HG02981 (cell line): ENCODE measurements around the gene HUS1.
"Not testable (repeated sequence)": the region's sequence is repeated elsewhere in the genome, so short reads cannot be mapped to it uniquely, and the experiment has no call there.

Source experiments
- ATAC-seq: cut with Tn5 transposase; IDR thresholded peaks from one replicate; pipeline ENCODE4 v1.9.1; 2021; ENCODE audit warnings: mild to moderate bottlenecking, moderate library complexity; ENCODE audit not compliant: unreplicated experiment

HUS1 gene

DNA sequence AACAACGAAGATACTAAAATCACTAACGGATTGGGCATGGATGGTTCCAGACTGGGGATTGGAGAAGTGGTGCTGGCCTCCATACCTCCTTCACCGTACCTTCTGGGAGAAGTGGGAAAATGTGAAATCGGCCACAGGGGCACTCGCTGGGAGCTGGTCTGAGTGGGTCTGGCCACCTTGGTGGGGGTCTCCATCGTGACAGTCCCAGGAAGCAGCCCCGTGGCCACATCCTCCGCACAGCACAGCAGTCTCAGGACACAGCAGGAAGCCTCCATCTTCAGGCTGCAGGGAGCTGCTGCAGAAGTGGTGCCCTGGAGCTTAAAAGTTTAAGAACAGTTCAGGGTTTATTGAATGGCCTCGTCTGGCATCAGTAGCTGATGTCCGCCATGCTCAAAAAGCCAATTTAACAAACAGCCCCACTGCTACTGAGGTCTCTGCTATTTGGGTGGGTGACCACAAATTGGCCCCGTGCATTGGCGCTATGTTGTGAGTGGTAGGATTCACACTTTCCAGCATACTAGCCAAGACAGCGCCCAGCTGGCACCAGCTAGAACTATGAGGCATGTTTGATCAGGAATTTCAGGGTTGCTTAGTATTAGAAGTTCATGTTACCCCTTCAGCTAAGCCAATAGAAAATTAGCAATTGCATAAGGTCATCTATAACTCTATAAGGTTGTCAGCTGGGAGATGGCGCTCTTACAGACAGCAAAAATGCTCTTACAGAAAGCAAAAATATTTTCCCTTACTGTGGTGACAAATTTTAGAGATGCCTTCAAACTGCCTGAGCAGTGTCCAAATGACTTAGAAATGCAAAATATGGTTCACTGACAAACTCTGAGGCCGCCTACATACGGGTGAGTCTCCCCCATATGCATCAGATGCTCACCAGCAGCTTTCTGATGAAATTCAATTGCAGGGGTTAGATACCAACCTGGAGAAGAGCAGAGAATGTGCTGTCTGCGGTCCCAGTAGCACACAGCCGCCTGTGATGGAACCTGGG, 48.1 kb downstream of the HUS1 start:
- ATAC-seq, result no peak

DNA sequence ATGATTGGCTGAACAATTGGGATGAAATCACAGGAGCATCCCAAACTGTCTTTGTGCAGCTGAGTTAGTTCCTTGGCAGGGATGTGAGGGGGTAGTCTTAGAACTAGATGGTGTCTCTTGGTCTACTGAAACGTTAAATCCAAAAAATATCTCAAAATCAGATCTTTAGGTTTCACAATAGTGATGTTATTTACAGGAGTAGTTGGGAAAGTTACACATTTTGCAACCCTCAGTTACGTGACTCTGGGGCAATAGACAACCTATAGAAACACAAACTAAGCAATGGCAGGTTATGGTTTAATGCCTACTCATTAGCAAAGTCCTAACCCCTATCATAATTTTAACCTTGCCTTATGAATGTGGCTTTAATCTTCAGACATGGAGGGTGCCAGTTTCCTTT, 55.1 kb downstream of the HUS1 start:
- ATAC-seq, result no peak

DNA sequence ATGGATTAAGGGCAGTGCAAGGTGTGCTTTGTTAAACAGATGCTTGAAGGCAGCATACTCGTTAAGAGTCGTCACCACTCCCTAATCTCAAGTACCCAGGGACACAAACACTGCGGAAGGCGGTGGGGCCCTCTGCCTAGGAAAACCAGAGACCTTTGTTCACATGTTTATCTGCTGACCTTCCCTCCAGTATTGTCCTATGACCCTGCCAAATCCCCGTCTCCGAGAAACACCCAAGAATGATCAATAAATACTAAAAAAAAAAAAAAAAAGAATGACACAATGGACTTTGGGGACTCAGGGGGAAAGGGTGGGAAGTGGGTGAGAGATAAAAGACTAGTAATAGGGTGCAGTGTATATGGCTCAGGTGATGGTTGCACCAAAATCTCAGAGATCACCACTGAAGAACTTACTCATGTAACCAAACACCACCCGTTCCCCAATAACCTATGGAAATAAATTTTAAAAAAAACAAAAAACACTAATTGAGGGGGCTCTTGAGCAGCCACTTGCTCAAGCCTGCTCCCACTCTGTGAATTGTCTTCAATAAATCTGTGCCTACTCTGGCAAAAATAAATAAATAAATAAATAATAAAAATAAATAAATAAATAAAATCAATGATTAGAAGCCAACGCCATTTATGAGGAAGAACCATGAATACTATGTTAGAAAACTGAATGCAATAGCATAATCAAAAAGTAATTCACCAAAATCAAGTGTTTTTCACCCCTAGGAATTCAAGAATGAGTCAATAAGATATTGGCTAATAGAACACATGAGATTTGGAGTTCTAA, 56.1 kb downstream of the HUS1 start:
- not testable (repeated sequence) for ATAC-seq

DNA sequence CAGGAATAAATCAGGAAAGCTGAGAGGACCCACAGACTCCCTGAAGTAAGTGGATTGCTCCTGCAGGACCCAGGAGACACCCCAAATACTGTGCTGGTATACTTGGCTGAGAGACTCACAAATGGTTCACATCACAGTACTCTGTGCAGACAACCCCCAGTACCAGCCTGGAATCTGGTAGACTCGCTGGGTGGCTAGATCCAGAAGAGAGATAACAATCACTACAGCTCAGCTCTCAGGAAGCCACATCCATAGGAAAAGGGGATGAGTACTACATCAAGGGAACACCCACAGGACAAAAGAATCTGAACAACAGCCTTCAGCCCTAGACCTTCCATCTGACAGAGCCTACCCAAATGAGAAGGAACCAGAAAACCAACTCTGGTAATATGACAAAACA, 62.9 kb downstream of the HUS1 start:
- ATAC-seq, result not testable (repeated sequence)

DNA sequence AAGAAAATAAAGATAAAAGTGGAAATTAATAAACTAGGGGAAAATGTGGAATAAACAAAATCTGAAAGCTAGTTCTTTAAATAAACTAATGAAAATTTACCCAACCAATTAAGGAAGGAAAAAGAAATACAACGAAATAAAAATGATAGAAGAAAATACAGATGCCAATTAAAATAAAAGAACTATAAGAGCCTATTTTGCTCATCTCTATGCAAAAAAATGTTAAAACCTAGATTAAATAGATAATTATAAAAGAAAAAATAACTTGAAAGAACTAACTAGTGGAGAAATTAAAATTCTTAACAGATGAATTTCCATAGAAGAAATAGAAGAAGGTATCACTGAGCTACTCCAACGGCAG, 63.8 kb downstream of the HUS1 start:
- ATAC-seq, result no peak

DNA sequence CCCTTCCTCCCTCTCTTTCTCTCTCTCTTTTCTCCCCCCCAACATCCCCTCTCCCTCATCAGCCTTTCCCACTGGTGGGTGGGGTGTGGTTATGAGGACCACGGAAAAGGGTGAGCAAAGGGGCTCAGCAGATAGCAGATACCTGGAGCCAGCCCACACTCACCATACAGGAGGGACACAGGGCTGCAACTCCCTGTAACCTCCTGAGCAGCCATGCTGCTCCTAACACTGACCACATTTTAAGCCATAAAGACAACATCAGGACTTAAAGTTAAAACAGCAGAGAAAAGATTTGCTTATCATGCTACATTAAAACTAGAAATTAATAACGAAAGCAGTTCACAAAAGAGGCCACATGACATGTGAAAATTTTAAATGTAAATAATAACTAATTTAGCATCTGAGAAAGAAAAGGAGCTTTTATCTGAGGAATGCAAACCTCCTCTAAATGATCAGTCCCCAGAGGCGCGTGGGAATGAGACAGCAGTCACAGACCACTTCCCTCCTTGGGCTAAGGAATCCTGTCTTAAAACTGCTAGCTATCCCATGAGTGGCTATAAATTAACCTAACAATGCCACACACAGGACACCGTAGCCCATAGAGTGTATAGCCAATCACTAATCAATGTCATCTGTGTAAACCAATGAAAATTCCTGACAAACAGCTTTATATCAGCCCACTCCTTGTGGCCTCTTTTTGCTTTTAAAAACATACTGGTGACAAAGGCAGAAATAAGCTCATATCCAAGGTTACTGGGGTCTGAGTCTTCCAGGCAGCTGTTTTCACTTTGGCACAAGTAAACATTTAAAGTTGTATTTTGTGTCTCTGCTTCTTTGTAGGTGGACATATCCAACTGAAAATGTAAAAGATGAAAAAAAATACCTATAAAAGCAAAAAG, 64.4 kb downstream of the HUS1 start:
- no peak for ATAC-seq
